ENCODE results near the gene ABCB8.
A peak's percentile ranks its signal among the peaks of the same experiment; 100 is the strongest.

ABCB8 gene

GRCh38 chr7:151028131-151028947 is at the start of gene ABCB8:
TSS of gene ABCB8 (plus strand) at chr7:151028450. CDS start at chr7:151028516, 66 bp downstream.
- peak; percentile 95 to 96 for DNase-seq (ENCODE audit: low read depth in 2 of 2, low spot score in 1 of 2)

- DNase-seq (ENCODE audit: low read depth in 2 of 2, low spot score in 1 of 2): no peak
These were observed 48.4 kb upstream of the ABCB8 start for GRCh38 chr7:150979713-150980390.

- no peak for DNase-seq (ENCODE audit: low read depth in 2 of 2, low spot score in 1 of 2)
These were observed 47.6 kb upstream of the ABCB8 start for GRCh38 chr7:150980663-150981062.

DNA sequence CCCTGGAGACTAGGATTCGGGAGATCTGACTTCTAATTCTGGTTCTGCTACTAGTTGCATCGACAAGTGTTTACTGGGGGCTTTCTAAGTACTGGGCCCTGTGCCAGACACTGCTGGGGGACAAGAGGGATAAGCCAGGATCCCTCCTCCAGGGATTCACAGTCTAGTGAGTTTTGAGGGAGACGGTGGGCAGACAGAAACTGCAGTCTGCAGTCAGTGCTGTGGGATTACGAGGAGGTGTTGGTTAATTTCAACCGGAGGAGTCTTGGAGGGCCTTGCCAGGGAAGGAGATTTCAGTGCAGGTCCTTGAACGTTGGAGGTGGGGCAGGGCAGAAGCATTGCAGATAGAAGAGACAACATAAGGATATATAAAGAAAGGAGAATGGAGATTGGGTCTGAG is 46.6 kb upstream of the ABCB8 start:
- DNase-seq (ENCODE audit: low read depth in 2 of 2, low spot score in 1 of 2): no peak

GRCh38 chr7:150982351-150982750 is 45.9 kb upstream of the ABCB8 start:
- DNase-seq (ENCODE audit: low read depth in 2 of 2, low spot score in 1 of 2): no peak

DNA sequence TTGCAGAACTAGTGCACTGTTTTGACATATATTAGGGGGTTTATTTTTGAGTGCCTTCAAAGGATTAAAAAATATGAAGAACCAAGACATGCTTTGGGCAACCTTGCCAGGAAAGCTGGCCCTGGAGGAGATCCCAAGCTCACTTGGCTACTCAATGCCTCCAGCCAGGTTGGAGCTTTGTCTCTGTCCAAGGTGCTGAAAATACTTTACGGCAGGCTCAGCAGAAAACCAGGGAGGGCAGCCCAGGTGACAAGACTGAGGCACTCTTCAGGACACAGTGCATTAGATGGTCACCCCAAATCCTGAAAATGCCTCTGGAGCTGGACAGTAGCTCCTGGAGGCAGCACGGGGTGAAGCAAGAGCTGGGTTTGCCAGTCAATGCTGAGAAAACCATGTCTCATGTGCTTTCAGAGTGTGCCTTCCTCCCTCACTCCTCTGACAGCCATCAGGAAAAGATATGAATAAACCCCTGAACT is 44.3 kb upstream of the ABCB8 start:
- DNase-seq (ENCODE audit: low read depth in 2 of 2, low spot score in 1 of 2): no peak

DNA sequence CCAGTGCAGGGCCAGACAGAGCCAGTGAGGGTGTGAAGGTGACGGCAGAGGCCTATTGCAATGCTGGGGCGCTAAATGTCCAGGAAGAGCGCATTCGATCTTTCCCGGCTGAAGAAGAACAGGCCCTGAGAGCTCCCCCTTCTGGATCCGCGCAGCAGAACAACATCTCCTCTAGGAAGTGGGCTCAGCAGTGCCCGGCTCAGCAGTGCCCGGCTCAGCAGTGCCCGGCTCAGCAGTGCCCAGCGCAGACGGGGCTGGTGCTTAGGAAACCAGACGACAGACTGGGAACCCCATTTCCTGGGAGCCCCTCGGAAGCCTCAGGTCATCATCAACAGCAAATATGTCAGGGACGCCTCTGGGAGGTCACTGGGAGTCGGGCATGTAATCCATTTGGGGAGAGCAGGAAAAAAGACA is 42.1 kb upstream of the ABCB8 start:
- DNase-seq (ENCODE audit: low read depth in 2 of 2, low spot score in 1 of 2): no peak

DNA sequence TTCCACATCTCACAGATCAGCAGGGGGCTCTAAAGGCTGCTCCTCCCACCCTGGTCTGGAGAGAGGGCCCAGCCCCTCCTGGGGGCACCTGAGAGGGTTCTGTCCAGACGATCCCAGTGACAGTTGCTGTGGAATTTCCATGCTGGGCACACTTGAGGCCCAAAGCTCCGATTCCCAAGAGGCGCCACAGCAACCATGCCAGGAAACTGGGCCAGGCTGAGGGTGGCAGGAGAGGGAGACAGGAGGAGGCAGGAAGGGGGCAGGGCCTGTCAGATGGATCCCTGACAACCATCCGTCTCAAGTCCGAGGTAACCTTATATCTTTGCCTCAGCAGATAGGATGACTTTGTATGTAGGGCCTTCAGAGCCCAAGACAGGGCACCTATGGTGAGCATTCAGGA is 41.7 kb upstream of the ABCB8 start:
- no peak for DNase-seq (ENCODE audit: low read depth in 2 of 2, low spot score in 1 of 2)

DNA sequence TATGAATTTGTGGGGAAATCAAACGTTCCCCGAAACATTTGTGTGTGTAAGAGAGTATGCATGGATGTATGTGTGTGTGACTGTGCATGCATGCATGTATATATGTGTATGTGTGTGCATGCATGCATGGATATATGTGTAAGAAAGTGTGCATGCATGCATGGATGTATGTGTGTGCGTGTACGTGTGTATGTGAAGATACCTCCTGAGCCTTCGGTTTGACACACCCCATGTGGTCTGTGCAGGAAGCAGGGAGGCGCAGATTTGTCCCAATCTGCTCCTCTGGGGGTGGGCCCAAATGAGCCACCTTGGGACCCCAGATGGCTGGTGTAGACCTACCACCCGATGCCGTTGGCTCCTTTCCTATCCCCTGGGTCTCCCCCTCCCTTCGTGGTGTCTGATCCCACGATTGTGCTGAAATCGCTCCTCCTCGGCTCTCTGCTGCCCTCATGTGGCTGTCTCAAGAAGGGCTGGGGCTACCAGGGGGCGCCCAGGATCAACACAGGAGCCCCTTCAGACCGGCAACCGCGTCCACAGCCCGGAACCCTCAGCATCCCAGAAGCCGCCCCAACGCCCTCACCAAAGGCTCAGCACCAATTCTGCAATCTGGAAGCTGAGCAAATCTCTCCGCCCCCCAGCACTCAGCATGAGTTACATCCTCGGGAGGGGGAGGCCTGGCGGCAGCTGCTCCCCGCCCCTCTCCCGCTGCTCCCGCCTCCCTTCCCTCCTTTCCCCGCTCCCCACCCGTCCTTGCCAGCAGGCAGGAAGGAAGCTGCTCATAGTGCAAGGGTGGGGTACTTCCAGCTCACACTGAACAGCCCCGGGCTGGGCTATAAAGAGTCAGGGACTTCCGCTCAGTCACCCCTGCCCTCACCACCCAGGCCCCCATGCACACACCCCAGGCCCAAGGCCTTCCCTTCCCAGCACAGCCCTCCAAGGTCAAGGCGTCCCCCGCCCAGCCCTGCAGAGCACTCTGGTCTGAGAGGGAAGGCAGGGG is 39.7 kb upstream of the ABCB8 start:
- peak in 1 of 2 donors; percentile 55 for DNase-seq (ENCODE audit: low read depth in 2 of 2, low spot score in 1 of 2)

- no peak for DNase-seq (ENCODE audit: low read depth in 2 of 2, low spot score in 1 of 2)
These were observed 38.8 kb upstream of the ABCB8 start for GRCh38 chr7:150989456-150989855.

DNA sequence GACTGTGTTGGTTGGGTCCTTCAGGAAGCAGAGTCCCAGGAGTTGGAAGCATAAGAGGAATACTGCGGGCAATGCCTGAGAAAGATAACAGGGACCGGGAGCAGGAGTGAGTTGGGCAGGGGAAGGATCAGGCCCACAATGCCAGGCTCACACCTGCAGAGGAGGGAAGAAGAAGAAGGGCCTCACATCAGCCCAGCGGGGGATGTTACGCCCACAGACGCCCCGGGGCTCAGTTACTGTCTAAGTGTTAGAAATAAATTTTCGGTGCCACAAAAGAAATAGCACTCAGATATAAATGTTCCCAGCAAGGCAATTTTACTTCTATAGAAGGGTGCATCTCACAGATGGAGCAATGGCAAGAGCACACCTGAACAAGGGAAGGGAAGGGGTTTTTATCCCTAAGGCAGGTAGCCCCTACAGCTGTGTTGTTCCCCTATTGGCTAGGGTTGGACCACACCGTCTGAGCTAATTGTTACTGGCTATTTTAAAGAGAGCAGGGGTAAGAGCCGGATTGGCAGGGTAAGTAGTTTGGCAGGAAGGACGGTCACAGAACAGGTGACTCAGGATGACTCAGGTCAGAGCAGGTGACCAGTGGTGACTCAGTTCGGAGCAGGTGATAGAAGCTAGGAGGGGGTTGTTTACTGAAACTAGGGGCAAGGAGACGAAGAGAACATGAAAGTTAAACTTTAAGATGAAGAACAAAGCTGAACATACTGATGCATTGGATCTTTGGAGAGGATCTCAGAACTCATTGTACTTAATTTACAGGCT is 37.6 kb upstream of the ABCB8 start, which contains the start of gene NOS3:
TSS of gene NOS3 (plus strand) at position 602 of the 771 bp plus-strand sequence. CDS start 2,787 bp downstream, outside the sequence.
- DNase-seq (ENCODE audit: low read depth in 2 of 2, low spot score in 1 of 2): no peak

GRCh38 chr7:150992051-150992640 is 36.1 kb upstream of the ABCB8 start:
- DNase-seq (ENCODE audit: low read depth in 2 of 2, low spot score in 1 of 2): no peak

DNA sequence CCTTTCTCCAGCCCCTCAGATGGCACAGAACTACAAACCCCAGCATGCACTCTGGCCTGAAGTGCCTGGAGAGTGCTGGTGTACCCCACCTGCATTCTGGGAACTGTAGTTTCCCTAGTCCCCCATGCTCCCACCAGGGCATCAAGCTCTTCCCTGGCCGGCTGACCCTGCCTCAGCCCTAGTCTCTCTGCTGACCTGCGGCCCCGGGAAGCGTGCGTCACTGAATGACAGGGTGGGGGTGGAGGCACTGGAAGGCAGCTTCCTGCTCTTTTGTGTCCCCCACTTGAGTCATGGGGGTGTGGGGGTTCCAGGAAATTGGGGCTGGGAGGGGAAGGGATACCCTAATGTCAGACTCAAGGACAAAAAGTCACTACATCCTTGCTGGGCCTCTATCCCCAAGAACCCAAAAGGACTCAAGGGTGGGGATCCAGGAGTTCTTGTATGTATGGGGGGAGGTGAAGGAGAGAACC is 35.4 kb upstream of the ABCB8 start:
- no peak for DNase-seq (ENCODE audit: low read depth in 2 of 2, low spot score in 1 of 2)

GRCh38 chr7:150993511-150993910 is 34.7 kb upstream of the ABCB8 start:
- no peak for DNase-seq (ENCODE audit: low read depth in 2 of 2, low spot score in 1 of 2)

DNA sequence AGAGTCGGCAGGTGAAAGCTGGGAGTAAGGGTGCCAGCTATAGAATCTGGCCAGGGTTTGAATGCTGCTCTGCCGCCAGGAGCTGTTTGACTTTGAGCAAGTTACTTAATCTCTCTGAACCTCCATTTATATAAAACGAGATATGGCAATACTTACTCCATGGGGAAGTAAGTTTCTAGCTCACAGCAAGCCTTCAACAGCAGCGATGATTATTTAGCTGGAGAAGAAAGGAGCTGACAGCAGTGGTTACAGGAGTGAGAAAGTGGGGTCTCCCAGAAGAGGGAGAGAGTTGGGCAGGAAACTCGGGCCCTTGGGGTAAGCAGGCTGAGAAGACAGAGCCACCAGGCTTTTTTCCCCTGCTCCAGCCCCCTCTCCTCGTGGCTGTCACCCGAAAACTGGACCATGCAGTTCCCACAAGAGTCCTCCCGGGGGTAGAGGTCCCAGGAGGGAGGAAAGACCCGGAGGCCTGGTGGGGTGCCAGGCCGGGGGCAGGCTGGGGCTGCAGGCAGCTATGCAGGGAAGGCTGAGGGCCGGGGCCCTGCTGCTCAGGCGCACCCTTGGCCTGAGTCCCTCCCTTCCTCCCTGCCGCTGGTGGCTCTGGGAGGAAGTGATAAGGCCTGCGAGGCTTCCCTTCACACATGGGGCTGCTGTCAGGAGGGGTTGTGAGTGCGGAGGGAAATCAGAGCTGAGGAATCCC is 34.0 kb upstream of the ABCB8 start:
- DNase-seq (ENCODE audit: low read depth in 2 of 2, low spot score in 1 of 2): no peak

DNA sequence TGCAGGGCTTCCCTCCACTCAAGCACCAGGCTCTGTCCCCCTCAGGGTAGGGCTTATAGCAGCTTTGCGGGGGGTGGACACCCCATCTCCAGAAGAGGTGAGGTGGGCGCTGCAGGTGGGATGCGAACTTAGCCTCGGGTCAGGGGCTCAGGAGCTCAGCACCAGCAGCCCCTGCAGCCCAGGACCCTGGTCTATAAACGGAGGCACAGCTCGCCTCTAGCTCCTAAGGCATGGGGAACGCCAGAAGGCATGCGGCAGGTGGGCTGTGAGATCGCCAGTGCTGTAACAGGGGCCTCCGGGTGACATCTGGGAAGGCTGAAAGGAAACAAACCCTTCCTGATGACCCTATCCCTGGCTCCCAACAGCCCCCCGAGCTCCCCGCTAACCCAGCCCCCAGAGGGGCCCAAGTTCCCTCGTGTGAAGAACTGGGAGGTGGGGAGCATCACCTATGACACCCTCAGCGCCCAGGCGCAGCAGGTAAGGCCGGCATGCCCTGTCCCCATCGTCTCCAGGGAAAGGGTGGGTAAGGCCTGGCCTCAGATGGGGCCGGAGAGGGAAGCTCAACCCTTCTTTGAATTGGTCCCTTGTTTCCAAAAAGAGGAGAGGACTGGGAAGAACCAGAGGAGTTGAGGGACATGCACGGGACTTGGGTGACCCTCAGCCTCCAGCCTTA is 33.3 kb upstream of the ABCB8 start:
- DNase-seq (ENCODE audit: low read depth in 2 of 2, low spot score in 1 of 2): no peak

- no peak for DNase-seq (ENCODE audit: low read depth in 2 of 2, low spot score in 1 of 2)
These were observed 31.7 kb upstream of the ABCB8 start for GRCh38 chr7:150996376-150997074.

DNA sequence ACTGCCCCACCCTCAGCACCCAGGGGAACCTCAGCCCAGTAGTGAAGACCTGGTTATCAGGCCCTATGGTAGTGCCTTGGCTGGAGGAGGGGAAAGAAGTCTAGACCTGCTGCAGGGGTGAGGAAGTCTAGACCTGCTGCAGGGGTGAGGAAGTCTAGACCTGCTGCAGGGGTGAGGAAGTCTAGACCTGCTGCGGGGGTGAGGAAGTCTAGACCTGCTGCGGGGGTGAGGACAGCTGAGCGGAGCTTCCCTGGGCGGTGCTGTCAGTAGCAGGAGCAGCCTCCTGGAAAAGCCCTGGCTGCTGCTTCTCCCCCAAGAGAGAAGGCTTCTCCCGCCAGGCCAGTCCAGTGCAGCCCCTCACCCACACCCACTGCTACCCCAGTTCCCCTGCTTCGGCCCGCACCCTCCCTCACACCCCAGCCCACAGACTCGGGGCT is 31.2 kb upstream of the ABCB8 start:
- no peak for DNase-seq (ENCODE audit: low read depth in 2 of 2, low spot score in 1 of 2)

Measured in stimulated activated CD8-positive, alpha-beta memory T cell treated with anti-CD3 and anti-CD28 coated beads, Interleukin-4, amount 100 ng/mL, for 4 hours (primary cell).